A172 (cell line): Measurements from ENCODE around the gene PEX10. TPM values are rescaled to one million over a fixed set of nuclear protein-coding genes. Genes with fewer than 3 reads are reported as not detected.

Experiments
- DNase-seq: peaks from one replicate; pipeline ENCODE4 v3.0.0-alpha.2; 2015; ENCODE audit warnings: low spot score
- total RNA-seq: library from RNA; depleted of rRNA; stranded (reverse); fragments of >200 nt; shearing (Covaris generic); gene quantifications from 2 replicates; pipeline ENCODE4 v1.2.3, GENCODE V29; 2014

PEX10 gene
- total RNA-seq, 1 experiment from 2014 or later, result 17.0 TPM

- DNase-seq, result no peak
Observed at GRCh38 chr1:2375246-2375922, 37.0 kb downstream of the PEX10 start.

GRCh38 chr1:2374252-2375155, 37.9 kb downstream of the PEX10 start:
- DNase-seq, result no peak

- DNase-seq, result no peak
Observed at GRCh38 chr1:2373551-2374251, 38.7 kb downstream of the PEX10 start.

- DNase-seq, result peak; percentile 47
Observed at GRCh38 chr1:2372551-2373490, 39.5 kb downstream of the PEX10 start.

- DNase-seq, result no peak
Observed at GRCh38 chr1:2368053-2368744, 44.2 kb downstream of the PEX10 start.

- no peak for DNase-seq
Observed at GRCh38 chr1:2363847-2364513, 48.4 kb downstream of the PEX10 start.

GRCh38 chr1:2360588-2361364, 51.6 kb downstream of the PEX10 start:
- DNase-seq, result peak; percentile 13

DNA sequence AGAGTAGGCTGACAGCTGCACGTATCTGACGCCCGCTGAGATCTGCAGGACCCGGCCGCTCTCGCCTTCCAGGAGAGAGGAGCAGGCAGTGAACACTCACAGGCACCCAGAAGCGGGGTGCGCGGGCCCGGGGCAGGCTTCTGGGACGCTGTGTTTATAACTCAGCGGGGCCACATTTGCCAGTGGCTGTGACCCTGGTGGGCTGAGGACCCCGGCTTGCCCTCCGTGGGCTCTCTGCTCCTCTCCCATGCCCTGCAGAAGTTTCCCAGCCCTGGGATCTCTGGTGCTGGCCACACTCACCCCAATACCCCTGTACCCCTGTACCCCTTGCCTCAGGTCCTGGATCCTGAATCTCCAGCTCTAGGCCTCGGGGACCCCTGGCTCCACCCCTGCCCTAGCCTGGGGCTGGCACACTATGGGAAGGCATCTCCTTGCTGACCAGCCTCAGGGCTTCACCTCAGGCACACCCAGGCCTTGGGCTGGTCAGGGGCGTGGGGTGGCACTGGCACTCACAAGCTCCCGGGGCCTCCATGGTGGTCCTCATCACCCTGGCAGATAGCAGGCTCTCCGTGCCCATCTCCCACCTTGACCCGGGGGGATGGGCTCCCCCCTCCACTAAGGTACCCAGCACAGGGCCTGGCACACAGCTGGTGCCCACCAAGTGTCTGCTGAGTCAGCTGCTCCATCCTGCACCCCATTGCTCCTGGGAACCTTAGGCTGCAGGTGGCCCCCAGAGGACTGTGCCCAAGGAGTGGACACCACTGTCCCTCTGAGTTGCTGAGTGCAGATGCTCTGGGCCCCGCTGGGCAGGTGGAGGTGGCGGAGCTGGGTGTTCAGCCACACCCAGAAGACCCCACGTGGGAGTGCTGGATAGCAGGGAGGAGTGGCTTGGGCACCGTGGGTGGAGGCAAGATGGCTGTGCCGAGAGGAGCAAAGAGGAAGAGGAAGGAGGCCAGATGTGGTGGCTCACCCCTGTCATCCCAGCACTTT, 53.4 kb downstream of the PEX10 start:
- no peak for DNase-seq

GRCh38 chr1:2358072-2358471, 54.3 kb downstream of the PEX10 start:
- no peak for DNase-seq

DNA sequence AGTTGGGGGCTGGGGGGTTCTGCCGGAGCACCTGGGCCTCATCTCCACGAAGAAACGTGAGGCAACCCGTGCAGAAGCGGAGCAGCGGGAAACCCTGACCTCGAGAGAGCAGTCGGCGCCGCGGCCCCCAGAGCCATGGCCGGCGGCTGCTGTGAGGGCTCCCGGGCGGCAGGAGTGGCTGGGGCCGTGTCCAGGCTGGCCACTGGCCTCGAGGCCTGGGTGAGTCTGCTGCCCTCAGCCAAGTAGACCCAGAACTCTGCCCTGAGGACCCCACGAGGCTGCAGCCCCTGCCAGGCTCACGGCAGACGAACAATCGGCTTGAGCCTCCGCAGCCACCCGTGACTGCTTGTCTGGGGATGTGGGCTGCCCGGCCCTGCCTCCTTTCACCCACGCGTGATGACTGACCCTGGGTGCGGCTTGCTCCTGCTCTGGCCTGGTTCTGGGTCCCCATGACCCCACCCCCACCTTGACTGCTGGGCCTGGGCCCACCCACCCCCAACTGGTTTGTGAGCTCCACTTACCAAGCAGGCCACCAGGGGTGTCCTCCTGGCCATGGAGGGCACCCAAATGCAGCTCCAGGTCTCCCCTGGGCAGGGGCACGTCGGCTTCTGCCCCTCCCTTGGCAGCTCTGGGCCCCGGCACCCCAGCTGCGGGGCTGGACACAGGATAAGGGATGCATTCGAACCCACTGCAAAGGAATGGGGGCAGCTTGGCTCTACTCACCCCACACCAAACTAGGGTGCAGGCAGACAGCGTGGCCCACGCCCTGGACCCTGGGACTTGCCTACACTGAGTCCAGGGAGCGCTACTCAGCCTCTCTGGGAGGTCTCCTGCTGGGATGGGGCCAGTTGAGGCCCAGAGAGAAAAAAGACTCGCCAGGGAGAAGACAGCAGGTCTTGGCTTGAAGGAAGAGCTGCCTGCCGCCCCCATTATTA, 55.2 kb downstream of the PEX10 start:
- no peak for DNase-seq

DNA sequence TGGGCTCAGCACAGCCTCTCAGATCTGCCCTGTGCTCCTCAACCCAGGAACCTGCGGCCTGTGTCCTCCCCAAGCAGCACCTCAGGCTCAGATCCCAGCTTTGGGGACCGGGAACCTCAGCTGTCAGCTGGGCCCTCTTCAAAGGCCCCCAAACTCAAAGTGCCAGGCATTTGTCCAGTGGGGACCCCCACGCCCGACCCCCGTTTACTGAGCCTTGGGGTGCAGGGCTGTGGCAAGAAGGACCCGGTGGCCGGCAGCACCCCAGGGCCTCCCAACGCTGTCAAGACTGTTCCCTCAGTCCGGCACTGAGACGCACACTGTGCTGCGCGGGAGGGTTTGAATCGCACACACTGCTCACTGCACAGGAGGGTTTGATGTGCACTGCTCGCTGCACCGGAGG, 56.0 kb downstream of the PEX10 start:
- no peak for DNase-seq

GRCh38 chr1:2355373-2356261, 56.7 kb downstream of the PEX10 start:
- DNase-seq, result no peak

DNA sequence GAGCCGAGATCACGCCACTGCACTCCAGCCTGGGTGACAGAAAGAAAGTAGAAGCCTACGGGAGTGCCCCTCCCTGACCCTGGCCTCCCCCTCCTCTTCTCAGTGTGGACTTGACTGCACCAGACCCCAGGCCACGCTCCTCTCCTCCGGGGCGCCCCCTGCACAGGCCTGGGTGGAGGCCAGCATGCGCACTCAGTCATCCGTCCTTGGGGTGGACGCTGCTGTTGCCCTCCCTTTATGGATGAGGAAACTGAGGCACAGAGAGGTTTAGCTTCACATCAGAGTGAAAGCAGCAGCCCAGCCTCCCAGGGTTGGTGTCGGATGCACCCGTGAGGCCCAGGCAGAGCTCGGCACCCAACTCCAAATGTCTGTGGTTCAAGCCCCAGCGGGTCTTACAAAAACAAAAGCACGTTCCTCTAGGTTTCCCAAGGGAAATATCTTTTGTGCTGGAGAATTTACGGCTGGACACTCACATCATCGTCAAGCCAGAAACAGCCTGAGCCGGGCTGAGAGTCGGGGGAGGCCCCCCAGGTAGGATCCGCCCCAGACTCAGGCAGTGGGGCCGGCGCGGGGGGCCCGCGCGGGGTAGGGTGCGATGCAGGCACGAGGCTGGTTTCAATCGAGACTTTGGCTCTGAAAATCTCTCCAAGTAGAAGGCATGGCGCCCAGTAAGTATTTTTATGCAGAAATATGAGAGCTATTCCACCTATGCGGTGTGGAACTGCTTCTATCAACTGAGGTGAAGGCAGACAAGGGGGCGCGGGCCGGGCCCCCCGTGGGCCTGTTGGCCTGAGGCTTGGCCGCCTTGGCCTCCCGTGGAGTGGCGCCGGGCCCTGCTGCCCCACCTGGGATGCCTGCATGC, 57.6 kb downstream of the PEX10 start:
- no peak for DNase-seq
